Immature natural killer cell (primary cell): Measurements from ENCODE around the gene MT1G. TPM values are rescaled to one million over a fixed set of nuclear protein-coding genes. Genes with fewer than 3 reads are reported as not detected.

Experiments used
- DNase-seq, 3 donors: peaks; one replicate each; pipeline ENCODE4 v3.0.0; 2022; ENCODE audit warnings: mixed read lengths in 1 of 3
- H3K27ac Mint-ChIP-seq, 6 donors: one replicate each; pipeline ENCODE4 v1.8.0; 2020; ENCODE audit warnings: mixed read lengths in 6 of 6, mild to moderate bottlenecking in 5 of 6, inconsistent platforms in 4 of 6, moderate library complexity in 3 of 6
- H3K27me3 Mint-ChIP-seq, 3 donors: one replicate each; pipeline ENCODE4 v1.8.0; 2020 to 2021; ENCODE audit warnings: low read depth in 3 of 3, mild to moderate bottlenecking in 3 of 3, mixed read lengths in 3 of 3, moderate library complexity in 3 of 3, inconsistent platforms in 1 of 3
- H3K36me3 Mint-ChIP-seq, 3 donors: one replicate each; pipeline ENCODE4 v1.8.0; 2020; ENCODE audit warnings: mixed read lengths in 3 of 3, inconsistent platforms in 2 of 3, mild to moderate bottlenecking in 2 of 3
- H3K4me1 Mint-ChIP-seq, 2 donors: one replicate each; pipeline ENCODE4 v1.8.0; 2020; ENCODE audit warnings: inconsistent platforms in 2 of 2, mild to moderate bottlenecking in 2 of 2, mixed read lengths in 2 of 2, moderate library complexity in 1 of 2
- H3K4me3 Mint-ChIP-seq, 5 donors: one replicate each; pipeline ENCODE4 v1.8.0; 2020; ENCODE audit warnings: mild to moderate bottlenecking in 5 of 5, mixed read lengths in 5 of 5, inconsistent platforms in 3 of 5, moderate library complexity in 3 of 5
- H3K9me3 Mint-ChIP-seq, 6 donors: one replicate each; pipeline ENCODE4 v1.8.0; 2020; ENCODE audit warnings: mild to moderate bottlenecking in 6 of 6, mixed read lengths in 6 of 6, inconsistent platforms in 4 of 6, moderate library complexity in 3 of 6
- polyA plus RNA-seq, 3 donors: library from polyadenylated mRNA; unstranded; fragments of 300-500 nt; fragmentation: Illumina TruSeq; gene quantifications; one replicate each; pipeline ENCODE4 v1.2.3, GENCODE V29; 2021

The MT1G gene
- polyA plus RNA-seq, 3 donors from 2014 or later, result not detected

DNA sequence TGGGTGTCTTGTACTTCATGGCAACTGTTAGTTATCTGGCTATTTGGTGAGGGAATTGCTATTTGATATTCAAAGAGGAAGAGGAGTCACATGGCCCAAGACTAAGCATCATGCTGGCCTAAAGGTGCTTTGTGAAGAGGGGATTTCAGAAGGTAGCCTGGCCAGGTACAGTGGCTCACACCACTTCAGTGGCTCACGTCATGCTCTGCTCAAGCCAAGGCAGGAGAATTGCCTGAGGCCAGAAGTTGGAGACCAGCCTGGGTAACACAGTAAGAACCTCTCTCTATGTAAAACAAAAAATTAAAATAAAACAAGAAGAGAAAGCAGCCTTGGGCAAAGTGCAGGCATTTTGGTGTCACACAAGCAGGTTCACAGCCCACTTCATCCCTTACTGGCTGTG lies 22.6 kb downstream of the MT1G start:
- no peak overlapping the region for H3K27ac Mint-ChIP-seq
- H3K36me3 Mint-ChIP-seq, result no peaks in the 10 kb centered on the region
- H3K4me3 Mint-ChIP-seq, result no peak overlapping the region
- no peaks in the 10 kb centered on the region for H3K9me3 Mint-ChIP-seq
- no peak for DNase-seq
- peaks cover 5 to 12% (median 6%) of the 10 kb centered on the region in 3 donors for H3K27me3 Mint-ChIP-seq
- H3K4me1 Mint-ChIP-seq, result peaks cover 19 to 20% of the 10 kb centered on the region in 2 donors

DNA sequence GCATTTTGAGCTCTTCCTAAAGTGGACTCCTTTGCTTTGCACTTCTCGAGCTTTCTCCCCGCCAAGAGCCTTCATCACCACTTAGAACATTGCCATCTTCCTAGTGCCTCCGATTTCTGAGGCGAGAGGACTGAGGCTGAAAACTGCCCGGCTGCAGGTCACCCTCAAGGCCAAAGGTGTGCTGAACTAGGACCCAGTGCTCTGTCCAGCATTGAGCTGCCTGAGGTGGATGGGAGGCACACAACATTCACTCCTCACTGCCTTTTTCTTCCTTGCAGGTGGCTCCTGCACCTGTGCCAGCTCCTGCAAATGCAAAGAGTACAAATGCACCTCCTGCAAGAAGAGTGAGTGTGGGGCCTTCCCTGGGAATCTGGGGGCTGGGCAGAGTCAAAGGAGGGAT lies 24.0 kb downstream of the MT1G start:
- no peaks in the 10 kb centered on the region for H3K9me3 Mint-ChIP-seq
- peaks cover 6 to 16% (median 10%) of the 10 kb centered on the region in 3 donors for H3K27me3 Mint-ChIP-seq
- DNase-seq, result no peak
- H3K36me3 Mint-ChIP-seq, result no peaks in the 10 kb centered on the region
- peaks cover 19 to 20% of the 10 kb centered on the region in 2 donors for H3K4me1 Mint-ChIP-seq
- peak overlapping the region; percentile 64 to 82 (median 77) for H3K4me3 Mint-ChIP-seq
- peak overlapping the region in 4 of 6 donors; percentile 1 to 55 (median 42) for H3K27ac Mint-ChIP-seq

DNA sequence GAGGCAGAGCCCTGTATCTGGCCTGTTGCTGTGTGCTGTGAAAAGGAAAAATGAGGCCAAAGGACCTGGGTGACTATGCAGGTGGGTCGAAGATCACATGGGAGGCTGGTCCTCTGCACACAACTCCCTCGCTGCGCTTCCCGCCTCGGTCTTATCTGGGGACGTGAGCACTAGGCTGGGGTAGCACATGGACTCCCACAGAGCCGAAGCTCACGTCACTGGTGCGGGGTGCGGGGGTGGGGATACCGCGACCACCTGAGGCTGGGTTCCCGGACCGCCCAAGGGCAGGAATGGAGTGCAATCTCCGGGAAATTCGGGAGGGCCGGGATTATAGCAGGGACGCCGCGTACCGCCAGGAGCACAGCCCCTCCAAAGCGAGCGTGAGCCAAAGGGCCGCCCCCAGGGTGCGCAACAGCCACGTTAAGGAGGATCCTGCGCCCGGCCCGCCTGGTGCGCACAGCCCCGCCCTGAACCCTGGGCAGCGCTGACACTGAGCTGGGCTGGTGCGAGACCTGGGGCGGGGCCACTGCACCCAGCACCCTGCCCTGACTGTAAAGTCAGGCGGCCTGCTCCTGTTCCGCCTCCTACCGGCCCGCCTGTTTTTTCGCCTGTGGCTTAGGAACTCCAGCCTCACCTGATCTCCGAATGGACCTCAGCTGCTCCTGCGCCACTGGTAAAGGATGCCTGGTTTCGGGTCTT lies 24.6 kb downstream of the MT1G start:
- Mint-ChIP-seq H3K4me1 (peaks cover 20 to 21% of the 10 kb centered on the region in 2 donors), H3K4me3 (peak overlapping the region; percentile 64 to 82 (median 77)), H3K36me3 (no peaks in the 10 kb centered on the region), H3K9me3 (no peaks in the 10 kb centered on the region), H3K27me3 (peaks cover 6 to 19% (median 10%) of the 10 kb centered on the region in 3 donors), H3K27ac (peak overlapping the region in 5 of 6 donors; percentile 1 to 65 (median 37))
- DNase-seq, result peak; percentile 55 to 71 (median 69)

DNA sequence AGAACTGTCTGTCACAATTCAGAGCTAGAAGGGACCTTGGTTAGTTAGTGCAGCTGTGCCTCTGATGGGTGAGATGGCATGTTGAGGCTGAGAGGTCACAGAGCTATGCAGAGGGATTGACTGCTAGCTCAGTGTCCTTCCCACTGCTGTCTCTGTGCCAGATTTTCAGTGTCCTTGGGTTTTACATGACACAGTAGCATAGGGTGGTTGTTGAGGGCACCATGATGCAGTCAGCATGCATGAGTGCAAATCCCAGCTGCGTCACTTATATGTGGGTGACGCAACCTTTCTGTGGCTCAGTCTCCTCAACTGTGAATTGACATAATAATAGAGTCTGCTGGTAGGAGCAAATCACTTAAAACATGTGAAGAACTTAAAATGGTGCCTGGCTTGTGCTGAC lies 26.7 kb downstream of the MT1G start:
- Mint-ChIP-seq H3K4me3 (no peak overlapping the region), H3K36me3 (no peaks in the 10 kb centered on the region), H3K27ac (no peak overlapping the region), H3K4me1 (peaks cover 20 to 27% of the 10 kb centered on the region in 2 donors), H3K27me3 (peaks cover 10 to 19% (median 13%) of the 10 kb centered on the region in 3 donors), H3K9me3 (no peaks in the 10 kb centered on the region)
- DNase-seq, result no peak

GRCh38 chr16:56640076-56640475 lies 27.8 kb downstream of the MT1G start:
- no peaks in the 10 kb centered on the region for H3K36me3 Mint-ChIP-seq
- peaks cover 20 to 28% of the 10 kb centered on the region in 2 donors for H3K4me1 Mint-ChIP-seq
- no peaks in the 10 kb centered on the region for H3K9me3 Mint-ChIP-seq
- peaks cover 13 to 19% (median 18%) of the 10 kb centered on the region in 3 donors for H3K27me3 Mint-ChIP-seq
- no peak overlapping the region for H3K4me3 Mint-ChIP-seq
- no peak overlapping the region for H3K27ac Mint-ChIP-seq
- DNase-seq, result no peak

DNA sequence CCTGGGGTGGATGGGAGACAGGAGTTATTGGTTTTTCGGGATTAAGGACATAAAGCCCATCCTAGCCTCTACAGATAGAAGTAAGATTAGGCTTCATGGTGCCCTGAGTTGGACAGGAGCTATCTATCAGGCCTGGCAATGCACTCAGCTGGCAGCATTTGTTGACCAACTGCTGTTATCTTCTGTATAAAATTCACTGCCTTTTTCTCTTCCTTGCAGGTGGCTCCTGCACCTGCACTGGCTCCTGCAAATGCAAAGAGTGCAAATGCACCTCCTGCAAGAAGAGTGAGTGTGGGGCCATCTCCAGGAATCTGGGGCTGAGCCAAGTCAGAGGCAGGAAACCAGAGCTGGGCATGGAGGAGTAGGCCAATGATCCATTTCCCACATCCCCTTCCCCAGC lies 28.8 kb downstream of the MT1G start:
- Mint-ChIP-seq H3K4me3 (peak overlapping the region in 1 of 5 donors; percentile 33), H3K27ac (no peak overlapping the region), H3K4me1 (peaks cover 17 to 30% of the 10 kb centered on the region in 2 donors)

GRCh38 chr16:56637814-56638750 lies 29.8 kb downstream of the MT1G start, which contains the start of gene MT1A:
Gene MT1A, plus strand, starts transcription at chr16:56638666. Its CDS starts 73 bp downstream, at chr16:56638739.
- peaks cover 19 to 30% (median 20%) of the 10 kb centered on the region in 3 donors for H3K27me3 Mint-ChIP-seq
- H3K4me1 Mint-ChIP-seq, result peaks cover 9 to 20% of the 10 kb centered on the region in 2 donors
- peak within 1 kb of the TSS in 2 of 5 donors; percentile 33 to 42 for H3K4me3 Mint-ChIP-seq
- no peak within 1 kb of the TSS for H3K27ac Mint-ChIP-seq
- no peaks in the 10 kb centered on the region for H3K36me3 Mint-ChIP-seq
- no peak for DNase-seq
- no peaks in the 10 kb centered on the region for H3K9me3 Mint-ChIP-seq

More for the DNA sequence above, 28.8 kb downstream of the MT1G start:
- Mint-ChIP-seq H3K27me3 (peaks cover 15 to 23% (median 17%) of the 10 kb centered on the region in 3 donors), H3K36me3 (no peaks in the 10 kb centered on the region), H3K9me3 (no peaks in the 10 kb centered on the region)
- DNase-seq, result no peak

DNA sequence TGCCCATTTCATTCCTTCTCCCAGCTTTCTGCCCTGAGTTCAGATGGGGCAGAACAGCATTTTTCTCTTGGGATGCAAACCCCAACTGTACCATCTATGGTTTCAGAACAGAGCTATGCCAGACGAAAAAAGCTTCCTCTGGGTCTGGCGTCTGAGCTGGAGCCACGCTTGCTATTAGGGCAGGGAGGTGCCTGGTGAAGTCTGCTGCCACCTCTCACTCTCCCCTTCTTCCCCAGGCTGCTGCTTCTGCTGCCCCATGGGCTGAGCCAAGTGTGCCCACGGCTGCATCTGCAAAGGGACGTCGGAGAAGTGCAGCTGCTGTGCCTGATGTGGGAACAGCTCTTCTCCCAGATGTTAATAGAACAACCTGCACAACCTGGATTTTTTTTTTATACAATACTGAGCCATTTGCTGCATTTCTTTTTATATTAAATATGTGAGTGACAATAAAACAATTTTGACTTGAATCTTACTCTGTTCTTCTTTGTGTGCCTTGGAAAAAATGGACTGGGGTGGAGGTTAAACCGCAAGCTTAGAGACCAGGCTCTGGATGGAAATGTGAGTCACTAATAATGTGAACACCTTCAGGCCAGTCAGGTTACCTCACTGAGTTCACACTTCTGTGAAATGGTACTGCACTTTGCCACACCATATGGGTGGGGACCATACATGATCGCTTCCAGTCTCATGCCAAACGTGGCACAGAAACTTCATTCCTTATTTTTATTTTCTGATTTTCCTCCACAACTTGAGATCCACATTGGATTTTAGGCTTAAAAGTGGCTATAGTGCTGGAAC lies 31.1 kb downstream of the MT1G start:
- DNase-seq, result no peak
- Mint-ChIP-seq H3K4me3 (no peak overlapping the region), H3K36me3 (no peaks in the 10 kb centered on the region), H3K9me3 (no peaks in the 10 kb centered on the region), H3K4me1 (peaks cover 2 to 20% of the 10 kb centered on the region in 2 donors), H3K27ac (no peak overlapping the region), H3K27me3 (peaks cover 21 to 28% (median 24%) of the 10 kb centered on the region in 3 donors)

DNA sequence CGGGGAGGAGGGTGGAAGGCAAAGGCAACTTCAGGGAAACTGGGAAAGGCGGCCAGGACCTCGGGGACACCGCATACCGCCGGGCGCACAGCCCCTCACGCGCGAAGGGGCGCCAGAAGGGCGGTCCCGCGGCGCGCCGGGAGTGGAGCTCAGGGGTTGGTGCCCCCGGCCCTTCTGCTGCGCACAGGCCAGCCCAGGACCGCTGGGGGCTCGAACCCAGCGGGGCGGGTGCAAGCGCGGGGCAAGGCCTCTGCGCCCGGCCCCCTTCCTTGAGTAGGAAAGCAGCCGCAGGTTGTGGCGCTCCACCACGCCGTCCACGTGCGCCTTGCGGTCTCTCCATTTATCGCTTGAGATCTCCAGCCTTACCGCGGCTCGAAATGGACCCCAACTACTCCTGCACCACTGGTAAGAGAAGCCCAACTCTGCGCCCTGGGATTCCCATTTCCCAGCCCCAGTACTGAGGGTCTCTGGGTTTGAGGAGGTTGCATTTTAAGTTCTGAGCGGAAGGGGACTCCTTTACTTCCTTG lies 32.4 kb downstream of the MT1G start:
- DNase-seq, result no peak
- H3K27ac Mint-ChIP-seq, result no peak overlapping the region
- H3K4me1 Mint-ChIP-seq, result peaks cover 6 to 25% of the 10 kb centered on the region in 2 donors
- no peaks in the 10 kb centered on the region for H3K9me3 Mint-ChIP-seq
- peaks cover 23 to 36% (median 24%) of the 10 kb centered on the region in 3 donors for H3K27me3 Mint-ChIP-seq
- H3K36me3 Mint-ChIP-seq, result no peaks in the 10 kb centered on the region
- no peak overlapping the region for H3K4me3 Mint-ChIP-seq

DNA sequence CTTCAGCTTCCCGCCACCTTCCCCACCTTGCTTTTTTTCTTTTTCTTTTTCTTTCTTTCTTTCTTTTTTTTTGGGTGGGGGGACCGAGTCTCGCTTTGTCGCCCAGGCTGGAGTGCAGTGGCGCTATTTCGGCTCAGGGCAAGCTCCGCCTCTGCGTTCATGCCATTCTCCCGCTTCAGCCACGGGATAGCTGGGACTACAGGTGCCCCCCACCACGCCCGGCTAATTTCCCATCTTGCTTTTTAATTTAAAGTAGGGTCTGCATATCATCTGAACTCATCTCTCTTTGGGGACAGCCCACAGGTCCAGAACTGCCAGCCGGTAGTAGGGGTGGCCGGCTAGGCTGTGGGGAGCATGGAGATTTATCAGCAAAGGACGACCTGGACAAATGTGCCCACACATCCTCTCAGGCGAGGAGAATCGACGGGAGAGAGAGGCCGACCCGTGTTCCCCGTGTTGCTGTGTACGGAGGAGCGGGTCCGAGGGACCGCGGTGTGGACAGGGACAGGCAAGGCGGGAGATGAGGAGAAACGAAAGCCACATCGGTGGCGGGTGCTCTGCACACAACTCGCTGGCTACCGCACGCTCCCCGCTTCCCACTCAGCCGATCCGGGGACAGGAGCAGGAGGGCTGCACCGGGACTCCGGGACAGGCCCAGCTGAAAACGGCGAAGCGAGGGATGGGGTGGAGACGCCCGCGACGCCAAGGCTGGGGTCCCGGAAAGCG lies 33.0 kb downstream of the MT1G start:
- Mint-ChIP-seq H3K36me3 (no peaks in the 10 kb centered on the region), H3K27ac (no peak overlapping the region), H3K27me3 (peaks cover 19 to 36% (median 23%) of the 10 kb centered on the region in 3 donors), H3K9me3 (no peaks in the 10 kb centered on the region), H3K4me3 (peak overlapping the region in 1 of 5 donors; percentile 17), H3K4me1 (peaks cover 6 to 25% of the 10 kb centered on the region in 2 donors)
- DNase-seq, result no peak

DNA sequence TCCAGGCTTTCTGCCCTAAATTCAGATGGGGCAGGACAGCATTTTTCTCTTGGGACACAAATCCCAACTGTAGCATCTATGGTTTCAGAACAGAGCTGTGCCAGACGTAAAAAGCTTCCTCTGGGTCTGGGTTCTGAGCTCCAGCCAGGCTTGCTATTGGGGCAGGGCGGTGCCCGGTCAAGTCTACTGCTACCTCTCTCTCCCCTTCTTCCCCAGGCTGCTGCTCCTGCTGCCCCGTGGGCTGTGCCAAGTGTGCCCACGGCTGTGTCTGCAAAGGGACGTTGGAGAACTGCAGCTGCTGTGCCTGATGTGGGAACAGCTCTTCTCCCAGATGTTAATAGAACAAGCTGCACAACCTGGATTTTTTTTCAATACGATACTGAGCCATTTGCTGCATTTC lies 34.3 kb downstream of the MT1G start:
- Mint-ChIP-seq H3K4me3 (peak overlapping the region in 1 of 5 donors; percentile 48), H3K9me3 (no peaks in the 10 kb centered on the region), H3K36me3 (no peaks in the 10 kb centered on the region), H3K27ac (no peak overlapping the region), H3K27me3 (peaks cover 16 to 30% (median 25%) of the 10 kb centered on the region in 3 donors), H3K4me1 (peaks cover 6 to 23% of the 10 kb centered on the region in 2 donors)
- DNase-seq, result no peak

GRCh38 chr16:56632848-56633365 lies 35.0 kb downstream of the MT1G start:
- peaks cover 6 to 19% of the 10 kb centered on the region in 2 donors for H3K4me1 Mint-ChIP-seq
- H3K4me3 Mint-ChIP-seq, result peak overlapping the region; percentile 1 to 52 (median 25)
- no peak overlapping the region for H3K27ac Mint-ChIP-seq
- H3K9me3 Mint-ChIP-seq, result no peaks in the 10 kb centered on the region
- DNase-seq, result no peak
- H3K36me3 Mint-ChIP-seq, result no peaks in the 10 kb centered on the region
- peaks cover 16 to 29% (median 25%) of the 10 kb centered on the region in 3 donors for H3K27me3 Mint-ChIP-seq
